GM18858 (cell line): Measurements from ENCODE around the gene ABHD13.

Source experiments
- ATAC-seq: cut with Tn5 transposase; IDR thresholded peaks from one replicate; pipeline ENCODE4 v1.9.1; 2021; ENCODE audit not compliant: unreplicated experiment

The ABHD13 gene

GRCh38 chr13:108281901-108282300 is 63.7 kb downstream of the ABHD13 start:
- no peak for ATAC-seq

DNA sequence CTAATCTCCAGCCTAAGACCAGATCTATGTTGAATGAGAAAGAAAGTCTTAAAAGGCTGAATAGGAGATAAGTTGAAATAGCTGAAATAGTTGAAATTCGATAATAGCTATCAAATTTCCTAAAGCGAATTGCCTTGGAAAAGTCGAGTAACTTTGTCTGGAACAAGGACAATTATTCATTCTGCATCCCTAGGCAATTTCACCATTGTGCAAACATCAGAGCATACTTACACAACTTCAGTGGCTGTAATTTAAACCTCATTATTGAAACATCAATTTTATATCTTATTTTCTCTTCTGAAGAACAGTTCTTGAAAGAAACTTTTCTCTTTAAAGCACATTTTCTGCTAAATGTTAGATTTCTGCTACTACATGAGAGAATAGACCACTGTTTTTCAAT is 64.9 kb downstream of the ABHD13 start:
- no peak for ATAC-seq
